Measurements from ENCODE around the gene ZC3H7B. TPM values are rescaled to one million over a fixed set of nuclear protein-coding genes. Genes with fewer than 3 reads are reported as not detected.

ZC3H7B gene
- total RNA-seq, 1 experiment from 2014 or later, result 42.0 TPM

- no peaks in the 10 kb centered on the region for H3K36me3 ChIP-seq (ENCODE audit: control insufficient read depth in 1 of 2, insufficient read depth in 2 of 2, low read length in 2 of 2)
- H3K27ac ChIP-seq (ENCODE audit: low read depth, low read length), result no peak overlapping the region
- no peaks in the 10 kb centered on the region for H3K9me2 ChIP-seq (ENCODE audit: insufficient read depth)
- DNase-seq (ENCODE audit: low read depth, low spot score) (no peak), ATAC-seq (no peak)
- ChIA-PET CTCF (no interaction called here), POLR2A (no interaction called here), RAD21 (ENCODE audit: low non-redundant PET in 1 of 2, low total read pairs in 2 of 2, uncharacterized antibody in 2 of 2, unreplicated experiment in 2 of 2) (interaction anchor here in 1 of 2 experiments (0.6 kb wide), 1 partner anchor 171 kb away, joined by 3 read pairs; no protein-coding TSS in a partner anchor)
- no peak overlapping the region for H3K9ac ChIP-seq (ENCODE audit: low read length)
- no peaks in the 10 kb centered on the region for H4K20me1 ChIP-seq (ENCODE audit: insufficient read depth)
- H3K9me3 ChIP-seq (ENCODE audit: control insufficient read depth in 1 of 2, insufficient read depth in 1 of 2, low read depth in 1 of 2, low read length in 2 of 2), result no peaks in the 10 kb centered on the region
- H3K4me3 ChIP-seq (replicated peaks in 1 of 2; ENCODE audit: low read depth in 1 of 2, low read length in 2 of 2), result no peak overlapping the region
- H3K4me2 ChIP-seq (ENCODE audit: low read length), result no peak overlapping the region; the same call in 1 of the 2 replicates
- no peaks in the 10 kb centered on the region for H3K79me2 ChIP-seq (ENCODE audit: insufficient read depth, low read length)
- H3K4me1 ChIP-seq (ENCODE audit: control insufficient read depth in 1 of 2, insufficient read depth in 2 of 2, low read length in 2 of 2), result peaks cover 5 to 13% of the 10 kb centered on the region in 2 experiments
- TF ChIP-seq REST (IDR thresholded peaks at IDR 0.05; ENCODE audit: low read depth) (no peak), CBX3 (IDR thresholded peaks at IDR 0.05; ENCODE audit: low read depth) (no peak), MAX (IDR thresholded peaks at IDR 0.05) (no peak), POLR2AphosphoS5 (IDR thresholded peaks at IDR 0.05; ENCODE audit: low read depth, low read length) (no peak), EGR1 (IDR thresholded peaks at IDR 0.05; ENCODE audit: low read depth) (no peak)
- no peak overlapping the region for H2AFZ ChIP-seq (ENCODE audit: low read depth, low read length, poor library complexity, severe bottlenecking)
- H3K27me3 ChIP-seq (ENCODE audit: insufficient read depth, low read length), result no peaks in the 10 kb centered on the region
- no TSS peak for BruUV-seq (replicated peaks)
- intact Hi-C loops (cut with micrococcal nuclease), result no loop called here
Observed at GRCh38 chr22:41361716-41362310, 60.5 kb downstream of the ZC3H7B start.

GRCh38 chr22:41362615-41363014 is 61.3 kb downstream of the ZC3H7B start:
- intact Hi-C loops (cut with micrococcal nuclease), result no loop called here
- no peak overlapping the region for H3K27ac ChIP-seq (ENCODE audit: low read depth, low read length)
- ChIA-PET POLR2A (no interaction called here), CTCF (no interaction called here), RAD21 (ENCODE audit: low non-redundant PET in 1 of 2, low total read pairs in 2 of 2, uncharacterized antibody in 2 of 2, unreplicated experiment in 2 of 2) (no interaction called here)
- no peaks in the 10 kb centered on the region for H4K20me1 ChIP-seq (ENCODE audit: insufficient read depth)
- no peak overlapping the region for H3K4me3 ChIP-seq (replicated peaks in 1 of 2; ENCODE audit: low read depth in 1 of 2, low read length in 2 of 2)
- BruUV-seq (replicated peaks), result no TSS peak
- H3K9me3 ChIP-seq (ENCODE audit: control insufficient read depth in 1 of 2, insufficient read depth in 1 of 2, low read depth in 1 of 2, low read length in 2 of 2), result no peaks in the 10 kb centered on the region
- peaks cover 11 to 21% of the 10 kb centered on the region in 2 experiments for H3K4me1 ChIP-seq (ENCODE audit: control insufficient read depth in 1 of 2, insufficient read depth in 2 of 2, low read length in 2 of 2)
- DNase-seq (ENCODE audit: low read depth, low spot score) (no peak), ATAC-seq (no peak)
- no peak overlapping the region for H2AFZ ChIP-seq (ENCODE audit: low read depth, low read length, poor library complexity, severe bottlenecking)
- H3K9me2 ChIP-seq (ENCODE audit: insufficient read depth), result no peaks in the 10 kb centered on the region
- H3K9ac ChIP-seq (ENCODE audit: low read length), result no peak overlapping the region
- no peaks in the 10 kb centered on the region for H3K36me3 ChIP-seq (ENCODE audit: control insufficient read depth in 1 of 2, insufficient read depth in 2 of 2, low read length in 2 of 2)
- H3K27me3 ChIP-seq (ENCODE audit: insufficient read depth, low read length), result no peaks in the 10 kb centered on the region
- H3K4me2 ChIP-seq (ENCODE audit: low read length), result no peak overlapping the region
- H3K79me2 ChIP-seq (ENCODE audit: insufficient read depth, low read length), result no peaks in the 10 kb centered on the region
- TF ChIP-seq POLR2AphosphoS5 (IDR thresholded peaks at IDR 0.05; ENCODE audit: low read depth, low read length) (no peak), ZBTB33 (IDR thresholded peaks at IDR 0.05; ENCODE audit: extremely low read depth, insufficient replicate concordance, low read length) (no peak), EZH2phosphoT487 (IDR thresholded peaks at IDR 0.05; ENCODE audit: borderline replicate concordance) (no peak), POLR2A (IDR thresholded peaks at IDR 0.05; ENCODE audit: borderline replicate concordance, extremely low read depth, insufficient read depth, insufficient read length) (no peak), TCF7L2 (IDR thresholded peaks at IDR 0.05; ENCODE audit: borderline replicate concordance, extremely low read depth, insufficient read depth, insufficient read length) (no peak), EZH2 (IDR thresholded peaks at IDR 0.05) (no peak), EGR1 (IDR thresholded peaks at IDR 0.05; ENCODE audit: low read depth) (no peak), CTCF (IDR thresholded peaks at IDR 0.05 in 2 of 3, conservative IDR thresholded peaks at IDR 0.05 in 1 of 3; ENCODE audit: borderline replicate concordance in 1 of 3, insufficient read depth in 1 of 3, low read depth in 2 of 3, low read length in 2 of 3) (no peak)

All from HCT116 (cell line).